Caco-2 (cell line): ENCODE results near the gene IL17C. TPM values are rescaled to one million over a fixed set of nuclear protein-coding genes. Genes with fewer than 3 reads are reported as not detected.

ENCODE experiments used
- BruUV-seq: library from RNA; stranded (reverse); fragments of 400-500 nt; replicated peaks from 2 replicates; lab custom pipeline; 2021; lab: Mats Ljungman, UMichigan
- CTCF ChIA-PET: fragments of 300-600 bp; sonication (Branson Sonifier 250); formaldehyde crosslinking; loops from one replicate; lab custom pipeline; 2022; ENCODE audit warnings: antibody characterized with exemption; lab: Charles Lee
- POLR2A ChIA-PET: fragments of 300-600 bp; sonication (Branson Sonifier 250); formaldehyde crosslinking; loops from one replicate; lab custom pipeline; 2022; ENCODE audit warnings: antibody characterized with exemption; lab: Charles Lee
- DNase-seq, 2 experiments: peaks; one replicate each; pipeline versions ENCODE4 v3.0.0 to v3.0.0-alpha.2; 2020 to 2022
- H3K27me3 ChIP-seq: replicated peaks from 2 replicates; pipeline ENCODE4 v1.6.0; 2011; ENCODE audit warnings: low read length; ENCODE audit not compliant: control insufficient read depth, insufficient read depth
- H3K36me3 ChIP-seq: 2 replicates; pipeline ENCODE4 v1.5.1; 2011; ENCODE audit warnings: low read length; ENCODE audit not compliant: control insufficient read depth, insufficient read depth
- H3K4me1 ChIP-seq: fragments of 250-450 bp; sonication (Bioruptor Pico); 2 replicates; pipeline ENCODE4 v1.5.1; 2020; ENCODE audit warnings: mild to moderate bottlenecking
- H3K4me3 ChIP-seq: 2 replicates; pipeline ENCODE4 v1.5.1; 2011; ENCODE audit warnings: low read depth, mild to moderate bottlenecking, control low read depth, low read length
- H3K9me3 ChIP-seq: fragments of 250-450 bp; sonication (Bioruptor Pico); 2 replicates; pipeline ENCODE4 v1.5.1; 2020; ENCODE audit warnings: mild to moderate bottlenecking, moderate library complexity
- H3K27ac Mint-ChIP-seq: one replicate; pipeline ENCODE4 v1.8.0; 2022; ENCODE audit warnings: mixed read lengths; ENCODE audit not compliant: unreplicated experiment
- H3K27me3 Mint-ChIP-seq: one replicate; pipeline ENCODE4 v1.8.0; 2022; ENCODE audit warnings: mixed read lengths; ENCODE audit not compliant: insufficient read depth, unreplicated experiment
- H3K36me3 Mint-ChIP-seq: one replicate; pipeline ENCODE4 v1.8.0; 2022; ENCODE audit warnings: mild to moderate bottlenecking, mixed read lengths; ENCODE audit not compliant: insufficient read depth, unreplicated experiment
- H3K4me1 Mint-ChIP-seq: one replicate; pipeline ENCODE4 v1.8.0; 2022; ENCODE audit warnings: low read depth, mixed read lengths; ENCODE audit not compliant: unreplicated experiment
- H3K4me3 Mint-ChIP-seq: one replicate; pipeline ENCODE4 v1.8.0; 2022; ENCODE audit warnings: mild to moderate bottlenecking, moderate library complexity, mixed read lengths; ENCODE audit not compliant: unreplicated experiment
- H3K9me3 Mint-ChIP-seq: one replicate; pipeline ENCODE4 v1.8.0; 2022; ENCODE audit warnings: mixed read lengths; ENCODE audit not compliant: unreplicated experiment
- CTCF ChIP-seq, 2 experiments: fragments of 200-600 bp in 1 of 2; IDR thresholded peaks; 1 replicate in 1 of 2; 2 replicates in 1 of 2; pipeline versions ENCODE4 v1.5.1 to v1.8.0; 2011 to 2022; ENCODE audit warnings: antibody characterized with exemption in 1 of 2, control low read depth in 1 of 2, inconsistent platforms in 1 of 2, low read depth in 1 of 2, low read length in 1 of 2, mild to moderate bottlenecking in 1 of 2, moderate library complexity in 1 of 2; ENCODE audit not compliant: insufficient read depth in 1 of 2, severe bottlenecking in 1 of 2, unreplicated experiment in 1 of 2
- intact Hi-C: fragments of 100-400 bp; cut with micrococcal nuclease; formaldehyde crosslinking; loops from one replicate; pipeline ENCODE4 v1.10.0; 2022; ENCODE audit not compliant: unreplicated experiment
- total RNA-seq: library from RNA; stranded (reverse); gene quantifications from 2 replicates; pipeline ENCODE4 v1.2.3, GENCODE V29; 2022

The IL17C gene
- total RNA-seq, 1 experiment from 2014 or later = not detected

GRCh38 chr16:88614818-88615580, 23.4 kb upstream of the IL17C start:
- ChIA-PET POLR2A (no interaction called here), CTCF (no interaction called here)
- no peaks in the 10 kb centered on the region for H3K9me3 ChIP-seq
- no peaks in the 10 kb centered on the region for H3K27me3 Mint-ChIP-seq
- TF ChIP-seq CTCF (IDR thresholded peaks at IDR 0.05; ENCODE audit: insufficient read depth in 1 of 2, low read depth in 1 of 2, low read length in 1 of 2, severe bottlenecking in 1 of 2, unreplicated experiment in 1 of 2) = no peak
- DNase-seq = no peak
- H3K4me1 Mint-ChIP-seq = peaks cover 27% of the 10 kb centered on the region
- peaks cover 7% of the 10 kb centered on the region for H3K36me3 ChIP-seq
- intact Hi-C loops = no loop called here
- H3K4me1 ChIP-seq = peaks cover 10% of the 10 kb centered on the region; the same call in 1 of the 2 replicates
- no peaks in the 10 kb centered on the region for H3K9me3 Mint-ChIP-seq
- H3K4me3 Mint-ChIP-seq = no peak overlapping the region
- H3K36me3 Mint-ChIP-seq = peaks cover 75% of the 10 kb centered on the region
- no TSS peak for BruUV-seq
- no peak overlapping the region for H3K4me3 ChIP-seq
- no peak overlapping the region for H3K27ac Mint-ChIP-seq
- no peaks in the 10 kb centered on the region for H3K27me3 ChIP-seq

DNA sequence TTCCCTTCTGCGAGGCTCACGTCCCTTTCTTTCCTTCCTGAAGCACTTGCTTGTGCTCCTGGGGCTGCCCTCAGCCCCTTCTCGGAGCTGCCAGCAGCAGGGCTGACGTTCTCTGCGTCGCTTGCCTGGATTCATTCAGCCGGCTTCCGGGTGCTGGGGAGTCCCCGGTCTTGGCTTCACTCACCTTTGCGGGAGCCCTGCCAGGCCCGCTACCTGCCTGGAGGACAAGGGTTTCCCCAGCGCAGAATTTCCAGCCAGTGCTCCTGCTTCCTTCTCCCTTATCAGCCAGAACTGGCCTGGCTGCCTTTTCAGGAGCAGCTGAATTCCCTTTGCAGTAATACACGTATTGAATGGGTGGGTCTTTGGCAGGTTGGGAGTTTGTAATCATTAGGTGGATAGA, 22.1 kb upstream of the IL17C start:
- TF ChIP-seq CTCF (IDR thresholded peaks at IDR 0.05; ENCODE audit: insufficient read depth in 1 of 2, low read depth in 1 of 2, low read length in 1 of 2, severe bottlenecking in 1 of 2, unreplicated experiment in 1 of 2) = no peak
- peaks cover 7% of the 10 kb centered on the region for H3K36me3 ChIP-seq
- ChIA-PET CTCF (no interaction called here), POLR2A (no interaction called here)
- no peak overlapping the region for H3K4me3 ChIP-seq
- Mint-ChIP-seq H3K27ac (no peak overlapping the region), H3K36me3 (peaks cover 74% of the 10 kb centered on the region), H3K4me1 (peaks cover 27% of the 10 kb centered on the region), H3K9me3 (no peaks in the 10 kb centered on the region), H3K4me3 (no peak overlapping the region), H3K27me3 (no peaks in the 10 kb centered on the region)
- no peaks in the 10 kb centered on the region for H3K9me3 ChIP-seq
- no peaks in the 10 kb centered on the region for H3K27me3 ChIP-seq
- intact Hi-C loops = no loop called here
- DNase-seq = no peak
- no TSS peak for BruUV-seq
- peaks cover 10% of the 10 kb centered on the region; the same call in 1 of the 2 replicates for H3K4me1 ChIP-seq

DNA sequence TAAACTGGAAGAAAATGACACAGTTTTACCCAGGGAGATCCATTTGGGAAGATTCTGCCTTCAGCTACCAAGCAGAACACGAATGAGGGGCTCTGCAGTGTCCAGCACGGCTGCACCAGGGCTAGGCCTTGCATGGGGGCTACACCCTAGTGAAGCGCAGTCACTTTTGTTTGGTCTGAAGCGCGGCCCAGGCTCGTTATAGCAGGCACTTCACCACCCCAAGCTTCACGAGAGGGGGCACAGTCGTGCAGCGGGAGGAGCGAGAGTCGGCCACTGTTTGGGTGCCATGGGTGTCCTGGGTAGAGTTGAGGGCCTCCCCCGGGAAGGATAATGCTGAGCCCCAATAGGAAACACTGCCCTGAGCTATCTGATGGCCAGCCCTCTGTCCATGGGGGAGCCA, 21.6 kb upstream of the IL17C start:
- no peaks in the 10 kb centered on the region for H3K9me3 Mint-ChIP-seq
- H3K27me3 Mint-ChIP-seq = no peaks in the 10 kb centered on the region
- BruUV-seq = no TSS peak
- ChIA-PET POLR2A (no interaction called here), CTCF (interaction anchor here (0.6 kb wide), 1 partner anchor 792 kb away, joined by 4 read pairs; no protein-coding TSS in a partner anchor)
- Histone ChIP-seq H3K36me3 (peaks cover 7% of the 10 kb centered on the region), H3K27me3 (no peaks in the 10 kb centered on the region), H3K9me3 (no peaks in the 10 kb centered on the region), H3K4me1 (peaks cover 10% of the 10 kb centered on the region; the same call in 1 of the 2 replicates), H3K4me3 (no peak overlapping the region)
- no peak overlapping the region for H3K4me3 Mint-ChIP-seq
- H3K36me3 Mint-ChIP-seq = peaks cover 78% of the 10 kb centered on the region
- intact Hi-C loops = no loop called here
- DNase-seq = no peak
- H3K4me1 Mint-ChIP-seq = peaks cover 27% of the 10 kb centered on the region
- H3K27ac Mint-ChIP-seq = peak overlapping the region; percentile 33
- TF ChIP-seq CTCF (IDR thresholded peaks at IDR 0.05; ENCODE audit: insufficient read depth in 1 of 2, low read depth in 1 of 2, low read length in 1 of 2, severe bottlenecking in 1 of 2, unreplicated experiment in 1 of 2) = no peak
